Measurements from ENCODE around the gene TCTN3.

DNA sequence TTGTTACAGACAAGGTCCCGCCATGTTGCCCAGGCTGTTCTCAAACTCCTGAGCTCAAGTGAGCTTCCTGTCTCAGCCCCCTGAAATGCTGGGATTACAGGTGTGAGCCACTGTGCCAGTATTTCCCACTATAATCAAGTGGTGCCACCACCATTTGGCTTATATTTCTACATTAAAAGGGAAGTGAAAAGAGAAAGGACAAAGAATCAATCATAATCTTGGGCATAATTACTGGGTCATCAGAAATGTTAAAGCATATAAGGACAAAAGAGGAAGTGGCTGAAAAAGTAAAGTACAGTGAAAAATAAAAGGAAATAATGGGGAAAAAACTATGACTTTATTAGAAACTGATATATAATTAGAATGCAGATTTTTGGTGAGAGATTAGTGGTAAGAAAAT lies 36.5 kb upstream of the TCTN3 start:
- TF ChIP-seq, protein P1, sequence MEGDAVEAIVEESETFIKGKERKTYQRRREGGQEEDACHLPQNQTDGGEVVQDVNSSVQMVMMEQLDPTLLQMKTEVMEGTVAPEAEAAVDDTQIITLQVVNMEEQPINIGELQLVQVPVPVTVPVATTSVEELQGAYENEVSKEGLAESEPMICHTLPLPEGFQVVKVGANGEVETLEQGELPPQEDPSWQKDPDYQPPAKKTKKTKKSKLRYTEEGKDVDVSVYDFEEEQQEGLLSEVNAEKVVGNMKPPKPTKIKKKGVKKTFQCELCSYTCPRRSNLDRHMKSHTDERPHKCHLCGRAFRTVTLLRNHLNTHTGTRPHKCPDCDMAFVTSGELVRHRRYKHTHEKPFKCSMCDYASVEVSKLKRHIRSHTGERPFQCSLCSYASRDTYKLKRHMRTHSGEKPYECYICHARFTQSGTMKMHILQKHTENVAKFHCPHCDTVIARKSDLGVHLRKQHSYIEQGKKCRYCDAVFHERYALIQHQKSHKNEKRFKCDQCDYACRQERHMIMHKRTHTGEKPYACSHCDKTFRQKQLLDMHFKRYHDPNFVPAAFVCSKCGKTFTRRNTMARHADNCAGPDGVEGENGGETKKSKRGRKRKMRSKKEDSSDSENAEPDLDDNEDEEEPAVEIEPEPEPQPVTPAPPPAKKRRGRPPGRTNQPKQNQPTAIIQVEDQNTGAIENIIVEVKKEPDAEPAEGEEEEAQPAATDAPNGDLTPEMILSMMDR (IDR thresholded peaks at IDR 0.05) = no peak
- TF ChIP-seq POLR2A (IDR thresholded peaks at IDR 0.05) = no peak
- TF ChIP-seq EP300 (IDR thresholded peaks at IDR 0.05) = no peak
- TF ChIP-seq POLR2AphosphoS5 (IDR thresholded peaks at IDR 0.05) = no peak

Measured in suprapubic skin (tissue), 4 donors.